ENCODE data around the gene TRPV4.

DNA sequence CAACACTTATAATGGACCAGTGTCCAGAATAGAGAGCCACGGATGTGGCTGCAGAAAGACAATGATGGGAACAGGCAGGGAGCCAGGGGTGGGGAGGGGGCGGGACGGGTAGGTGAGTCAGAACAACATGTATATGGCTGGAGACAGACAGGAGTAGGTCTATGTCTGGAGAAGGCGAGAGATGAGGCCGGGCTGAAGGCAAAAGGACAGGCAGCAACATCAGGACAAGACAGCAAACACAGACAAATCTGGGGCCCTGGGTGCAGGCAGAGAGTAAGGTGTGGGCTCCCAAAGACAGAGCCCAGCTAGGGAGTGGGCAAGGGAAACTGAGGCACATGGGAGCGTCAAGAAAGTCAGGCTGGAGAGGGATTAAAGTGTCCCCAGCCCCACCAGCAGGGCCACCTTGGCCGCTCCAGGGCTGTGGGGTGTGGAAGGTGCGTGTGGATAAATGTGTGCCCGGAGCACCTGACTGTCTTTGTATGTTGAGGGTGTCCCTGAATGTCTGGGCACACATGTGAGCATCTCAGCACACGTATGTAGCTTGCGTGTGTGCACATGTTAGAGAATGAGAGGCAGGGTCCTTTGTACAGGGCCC is 75.4 kb downstream of the TRPV4 start:
- TF ChIP-seq, protein P1, sequence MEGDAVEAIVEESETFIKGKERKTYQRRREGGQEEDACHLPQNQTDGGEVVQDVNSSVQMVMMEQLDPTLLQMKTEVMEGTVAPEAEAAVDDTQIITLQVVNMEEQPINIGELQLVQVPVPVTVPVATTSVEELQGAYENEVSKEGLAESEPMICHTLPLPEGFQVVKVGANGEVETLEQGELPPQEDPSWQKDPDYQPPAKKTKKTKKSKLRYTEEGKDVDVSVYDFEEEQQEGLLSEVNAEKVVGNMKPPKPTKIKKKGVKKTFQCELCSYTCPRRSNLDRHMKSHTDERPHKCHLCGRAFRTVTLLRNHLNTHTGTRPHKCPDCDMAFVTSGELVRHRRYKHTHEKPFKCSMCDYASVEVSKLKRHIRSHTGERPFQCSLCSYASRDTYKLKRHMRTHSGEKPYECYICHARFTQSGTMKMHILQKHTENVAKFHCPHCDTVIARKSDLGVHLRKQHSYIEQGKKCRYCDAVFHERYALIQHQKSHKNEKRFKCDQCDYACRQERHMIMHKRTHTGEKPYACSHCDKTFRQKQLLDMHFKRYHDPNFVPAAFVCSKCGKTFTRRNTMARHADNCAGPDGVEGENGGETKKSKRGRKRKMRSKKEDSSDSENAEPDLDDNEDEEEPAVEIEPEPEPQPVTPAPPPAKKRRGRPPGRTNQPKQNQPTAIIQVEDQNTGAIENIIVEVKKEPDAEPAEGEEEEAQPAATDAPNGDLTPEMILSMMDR (conservative IDR thresholded peaks at IDR 0.05; ENCODE audit: low read depth, low read length), result no peak
- no peak for TF ChIP-seq EZH2 (IDR thresholded peaks at IDR 0.05; ENCODE audit: low read length, unreplicated experiment)
- TF ChIP-seq EZH2phosphoT487 (IDR thresholded peaks at IDR 0.05; ENCODE audit: borderline replicate concordance, low read length), result no peak

Data from PC-3 (cell line).